Panc1 (cell line): ENCODE measurements around the gene KCNQ1. TPM values are rescaled to one million over a fixed set of nuclear protein-coding genes. Genes with fewer than 3 reads are reported as not detected.

ENCODE experiments used
- ATAC-seq: fragments of 200-7000 bp; cut with Tn5 transposase; 2 replicates; pipeline ENCODE4 v1.9.1; 2020; ENCODE audit warnings: mild to moderate bottlenecking, moderate library complexity
- BruUV-seq: library from RNA; stranded (reverse); fragments of 400-500 nt; replicated peaks from 2 replicates; lab custom pipeline; 2021; lab: Mats Ljungman, UMichigan
- CTCF ChIA-PET: fragments of 300-600 bp; sonication (Branson Sonifier 250); formaldehyde crosslinking; loops from one replicate; lab custom pipeline; 2022; ENCODE audit warnings: antibody characterized with exemption; lab: Charles Lee
- POLR2A ChIA-PET: fragments of 300-600 bp; sonication (Branson Sonifier 250); formaldehyde crosslinking; loops from one replicate; lab custom pipeline; 2022; ENCODE audit warnings: antibody characterized with exemption; lab: Charles Lee
- DNase-seq: peaks from one replicate; pipeline ENCODE4 v3.0.0-alpha.2; 2010; ENCODE audit warnings: low read depth, low spot score
- H3K27ac ChIP-seq: 2 replicates; pipeline ENCODE4 v1.5.1; 2011; ENCODE audit warnings: mild to moderate bottlenecking, low read length, inconsistent platforms
- H3K27me3 ChIP-seq: fragments of 200-500 bp; sonication (Bioruptor generic); 2 replicates; pipeline ENCODE4 v1.6.0; 2014; ENCODE audit warnings: low read length, inconsistent platforms; ENCODE audit not compliant: control insufficient read depth, insufficient read depth
- H3K36me3 ChIP-seq: fragments of 200-500 bp; sonication (Bioruptor generic); 2 replicates; pipeline ENCODE4 v1.5.1; 2014; ENCODE audit warnings: inconsistent platforms, mild to moderate bottlenecking, low read length, moderate library complexity; ENCODE audit not compliant: control insufficient read depth, insufficient read depth
- H3K4me1 ChIP-seq: 2 replicates; pipeline ENCODE4 v1.5.1; 2011; ENCODE audit warnings: inconsistent platforms, mild to moderate bottlenecking, low read length, moderate library complexity; ENCODE audit not compliant: control insufficient read depth, insufficient read depth
- H3K4me3 ChIP-seq, 2 experiments: 2 replicates each; pipeline ENCODE4 v1.5.1; 2011 to 2012; ENCODE audit warnings: low read depth in 2 of 2, low read length in 2 of 2, mild to moderate bottlenecking in 2 of 2, inconsistent platforms in 1 of 2, moderate library complexity in 1 of 2
- H3K9me3 ChIP-seq: fragments of 200-500 bp; sonication (Bioruptor generic); 2 replicates; pipeline ENCODE4 v1.5.1; 2014; ENCODE audit warnings: low read depth, mild to moderate bottlenecking, inconsistent platforms, low read length, moderate library complexity; ENCODE audit not compliant: control insufficient read depth, insufficient read depth
- POLR2AphosphoS5 ChIP-seq: IDR thresholded peaks from 2 replicates; pipeline ENCODE4 v1.6.1; 2012; ENCODE audit warnings: mild to moderate bottlenecking, low read depth, low read length, moderate library complexity
- SIN3A ChIP-seq: IDR thresholded peaks from 2 replicates; pipeline ENCODE4 v1.6.1; 2012; ENCODE audit warnings: low read depth, mild to moderate bottlenecking, low read length, moderate library complexity, borderline replicate concordance; ENCODE audit not compliant: insufficient read depth
- TCF7L2 ChIP-seq: IDR thresholded peaks from 2 replicates; pipeline ENCODE4 v1.6.1; 2011; ENCODE audit warnings: mild to moderate bottlenecking, low read depth, low read length, inconsistent platforms
- in situ Hi-C: cut with HindIII; loops from 2 replicates; pipeline ENCODE4 v1.10.0; 2016; ENCODE audit warnings: low sequenced_read_pairs, low pct_unique_long_range_greater_than_20kb
- intact Hi-C: fragments of 100-400 bp; cut with micrococcal nuclease; formaldehyde crosslinking; loops from one replicate; pipeline ENCODE4 v1.10.0; 2022; ENCODE audit not compliant: unreplicated experiment
- total RNA-seq: library from RNA; stranded (reverse); gene quantifications from one replicate; pipeline ENCODE4 v1.2.1, GENCODE V29; 2021; ENCODE audit not compliant: unreplicated experiment
- TF ChIP-seq, protein P1 (sequence below): fragments of 450-650 bp; IDR thresholded peaks from 2 replicates; pipeline ENCODE4 v1.5.1; 2017; ENCODE audit warnings: mild to moderate bottlenecking
- TF ChIP-seq, protein P2 (sequence below), 2 experiments: IDR thresholded peaks; 2 replicates each; pipeline ENCODE4 v1.6.1; 2011 to 2012; ENCODE audit warnings: low read depth in 2 of 2, control low read depth in 1 of 2, low read length in 1 of 2, mild to moderate bottlenecking in 1 of 2, moderate library complexity in 1 of 2; ENCODE audit not compliant: insufficient read depth in 1 of 2

The KCNQ1 gene
- total RNA-seq, 1 experiment from 2014 or later = 1.0 TPM

DNA sequence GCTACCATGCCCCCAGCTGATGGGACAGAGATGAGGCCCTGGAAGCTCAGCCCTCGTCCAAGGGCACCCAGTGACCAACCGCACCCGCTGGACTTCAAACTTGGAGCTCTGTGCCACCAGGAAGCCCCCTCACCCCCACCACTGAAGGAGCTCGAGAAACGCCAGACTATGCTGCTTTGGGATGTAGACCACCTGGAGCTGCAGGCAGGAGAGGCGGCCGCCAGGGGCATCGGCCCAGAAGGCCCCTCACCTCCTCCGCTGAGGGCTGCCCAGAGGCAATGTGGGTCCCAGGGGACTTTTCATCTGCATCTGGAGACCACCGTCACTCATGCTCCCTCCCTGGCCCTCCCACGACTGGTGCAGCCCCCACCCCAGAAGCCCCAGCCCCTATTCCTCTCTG, 412.5 kb downstream of the KCNQ1 start:
- DNase-seq (no peak), ATAC-seq (no peak)
- ChIA-PET CTCF (interaction anchor here (0.6 kb wide), 1 partner anchor 491 kb away, joined by 8 read pairs; no protein-coding TSS in a partner anchor), POLR2A (interaction anchor here (0.6 kb wide), 1 partner anchor 26 kb away, joined by 3 read pairs; no protein-coding TSS in a partner anchor)
- in situ Hi-C loops (no loop called here), intact Hi-C loops (no loop called here)
- H3K27ac ChIP-seq = no peak overlapping the region
- TF ChIP-seq, protein P1, sequence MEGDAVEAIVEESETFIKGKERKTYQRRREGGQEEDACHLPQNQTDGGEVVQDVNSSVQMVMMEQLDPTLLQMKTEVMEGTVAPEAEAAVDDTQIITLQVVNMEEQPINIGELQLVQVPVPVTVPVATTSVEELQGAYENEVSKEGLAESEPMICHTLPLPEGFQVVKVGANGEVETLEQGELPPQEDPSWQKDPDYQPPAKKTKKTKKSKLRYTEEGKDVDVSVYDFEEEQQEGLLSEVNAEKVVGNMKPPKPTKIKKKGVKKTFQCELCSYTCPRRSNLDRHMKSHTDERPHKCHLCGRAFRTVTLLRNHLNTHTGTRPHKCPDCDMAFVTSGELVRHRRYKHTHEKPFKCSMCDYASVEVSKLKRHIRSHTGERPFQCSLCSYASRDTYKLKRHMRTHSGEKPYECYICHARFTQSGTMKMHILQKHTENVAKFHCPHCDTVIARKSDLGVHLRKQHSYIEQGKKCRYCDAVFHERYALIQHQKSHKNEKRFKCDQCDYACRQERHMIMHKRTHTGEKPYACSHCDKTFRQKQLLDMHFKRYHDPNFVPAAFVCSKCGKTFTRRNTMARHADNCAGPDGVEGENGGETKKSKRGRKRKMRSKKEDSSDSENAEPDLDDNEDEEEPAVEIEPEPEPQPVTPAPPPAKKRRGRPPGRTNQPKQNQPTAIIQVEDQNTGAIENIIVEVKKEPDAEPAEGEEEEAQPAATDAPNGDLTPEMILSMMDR = no peak
- TF ChIP-seq SIN3A (no peak), TCF7L2 (no peak), POLR2AphosphoS5 (no peak)
- TF ChIP-seq, protein P2, sequence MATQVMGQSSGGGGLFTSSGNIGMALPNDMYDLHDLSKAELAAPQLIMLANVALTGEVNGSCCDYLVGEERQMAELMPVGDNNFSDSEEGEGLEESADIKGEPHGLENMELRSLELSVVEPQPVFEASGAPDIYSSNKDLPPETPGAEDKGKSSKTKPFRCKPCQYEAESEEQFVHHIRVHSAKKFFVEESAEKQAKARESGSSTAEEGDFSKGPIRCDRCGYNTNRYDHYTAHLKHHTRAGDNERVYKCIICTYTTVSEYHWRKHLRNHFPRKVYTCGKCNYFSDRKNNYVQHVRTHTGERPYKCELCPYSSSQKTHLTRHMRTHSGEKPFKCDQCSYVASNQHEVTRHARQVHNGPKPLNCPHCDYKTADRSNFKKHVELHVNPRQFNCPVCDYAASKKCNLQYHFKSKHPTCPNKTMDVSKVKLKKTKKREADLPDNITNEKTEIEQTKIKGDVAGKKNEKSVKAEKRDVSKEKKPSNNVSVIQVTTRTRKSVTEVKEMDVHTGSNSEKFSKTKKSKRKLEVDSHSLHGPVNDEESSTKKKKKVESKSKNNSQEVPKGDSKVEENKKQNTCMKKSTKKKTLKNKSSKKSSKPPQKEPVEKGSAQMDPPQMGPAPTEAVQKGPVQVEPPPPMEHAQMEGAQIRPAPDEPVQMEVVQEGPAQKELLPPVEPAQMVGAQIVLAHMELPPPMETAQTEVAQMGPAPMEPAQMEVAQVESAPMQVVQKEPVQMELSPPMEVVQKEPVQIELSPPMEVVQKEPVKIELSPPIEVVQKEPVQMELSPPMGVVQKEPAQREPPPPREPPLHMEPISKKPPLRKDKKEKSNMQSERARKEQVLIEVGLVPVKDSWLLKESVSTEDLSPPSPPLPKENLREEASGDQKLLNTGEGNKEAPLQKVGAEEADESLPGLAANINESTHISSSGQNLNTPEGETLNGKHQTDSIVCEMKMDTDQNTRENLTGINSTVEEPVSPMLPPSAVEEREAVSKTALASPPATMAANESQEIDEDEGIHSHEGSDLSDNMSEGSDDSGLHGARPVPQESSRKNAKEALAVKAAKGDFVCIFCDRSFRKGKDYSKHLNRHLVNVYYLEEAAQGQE (IDR thresholded peaks at IDR 0.05; ENCODE audit: insufficient read depth in 1 of 2, low read depth in 2 of 2, low read length in 1 of 2) = no peak
- no peak overlapping the region for H3K4me3 ChIP-seq
- no peaks in the 10 kb centered on the region; the same call in 1 of the 2 replicates for H3K4me1 ChIP-seq
- H3K36me3 ChIP-seq = no peaks in the 10 kb centered on the region
- no peaks in the 10 kb centered on the region for H3K27me3 ChIP-seq
- no peaks in the 10 kb centered on the region for H3K9me3 ChIP-seq
- BruUV-seq = no TSS peak

DNA sequence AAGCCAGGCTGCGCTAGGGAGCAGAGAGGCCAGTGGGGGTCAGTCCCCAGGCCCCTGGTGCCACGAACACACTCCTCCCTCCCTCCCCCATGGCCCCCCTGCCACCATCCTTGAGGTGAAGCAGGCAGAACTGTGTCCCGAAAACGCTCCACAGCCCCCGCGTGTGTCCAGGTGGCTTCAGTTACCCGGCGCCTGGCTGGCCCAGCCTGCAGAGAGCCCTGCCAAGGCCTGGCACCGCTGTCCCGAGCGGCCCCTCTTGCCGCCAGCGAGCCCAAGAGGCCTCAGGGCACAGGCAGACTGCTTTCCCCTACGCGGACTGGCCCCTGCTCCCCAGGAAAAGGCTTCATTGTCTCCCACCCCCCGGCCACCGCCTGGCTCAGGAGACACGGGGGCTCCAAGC, 413.1 kb downstream of the KCNQ1 start:
- no peak overlapping the region for H3K4me3 ChIP-seq
- intact Hi-C loops (no loop called here), in situ Hi-C loops (no loop called here)
- no peak overlapping the region for H3K27ac ChIP-seq
- H3K27me3 ChIP-seq = no peaks in the 10 kb centered on the region
- no TSS peak for BruUV-seq
- TF ChIP-seq SIN3A (no peak), TCF7L2 (no peak), POLR2AphosphoS5 (no peak)
- TF ChIP-seq, protein P2 (IDR thresholded peaks at IDR 0.05; ENCODE audit: insufficient read depth in 1 of 2, low read depth in 2 of 2, low read length in 1 of 2) = no peak
- TF ChIP-seq, protein P1 = no peak
- ChIA-PET CTCF (interaction anchor here (0.6 kb wide), 1 partner anchor 492 kb away, joined by 8 read pairs; no protein-coding TSS in a partner anchor), POLR2A (no interaction called here)
- DNase-seq (no peak), ATAC-seq (no peak)
- H3K9me3 ChIP-seq = no peaks in the 10 kb centered on the region
- no peaks in the 10 kb centered on the region for H3K36me3 ChIP-seq
- no peaks in the 10 kb centered on the region; the same call in 1 of the 2 replicates for H3K4me1 ChIP-seq
